ENCODE data around the gene SALL2.

Gene SALL2

DNA sequence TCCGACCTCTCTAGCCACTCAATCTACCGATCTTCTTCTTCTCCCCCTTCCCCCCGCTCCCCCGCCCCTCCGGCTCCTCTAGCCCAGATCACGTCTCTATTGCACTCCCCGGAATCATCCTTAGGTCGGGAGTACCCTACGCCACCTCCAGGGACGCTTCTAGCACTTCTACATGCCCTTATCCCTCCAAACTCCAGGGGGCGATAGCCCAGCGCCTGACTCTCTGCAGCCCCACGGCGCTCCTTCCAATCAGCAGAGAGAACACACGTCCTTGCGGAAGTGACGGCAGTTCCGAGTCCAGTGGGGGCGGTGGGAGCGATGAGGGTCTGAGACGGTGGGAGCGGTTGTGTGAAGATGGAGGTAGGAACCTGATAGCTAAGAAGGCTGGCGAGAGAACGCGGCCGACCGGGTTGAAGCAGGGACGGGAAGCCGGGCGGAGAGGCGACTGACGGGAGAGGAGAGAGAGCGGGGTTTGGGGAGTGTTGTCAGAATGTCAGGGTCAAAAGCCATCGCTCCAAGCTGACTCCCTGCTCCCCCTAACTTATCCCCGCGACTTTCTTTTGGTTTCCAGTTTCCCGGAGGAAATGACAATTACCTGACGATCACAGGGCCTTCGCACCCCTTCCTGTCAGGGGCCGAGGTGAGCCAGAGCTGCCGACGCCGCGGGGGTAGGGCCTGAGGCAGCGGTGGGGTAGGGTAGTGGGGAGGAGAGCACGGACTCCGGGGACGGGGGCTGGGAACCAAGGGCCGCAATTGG lies 49.0 kb downstream of the SALL2 start, which contains the start of the genes RAB2B and TOX4 (continued):
- TF ChIP-seq ZNF114 (tag by site-specific recombination; IDR thresholded peaks at IDR 0.05) (no peak), ZNF239 (tag by site-specific recombination; IDR thresholded peaks at IDR 0.05) (no peak), ZBTB20 (tag by site-specific recombination; IDR thresholded peaks at IDR 0.05) (peak; percentile 18; the same call in 1 of the 2 replicates), ZNF561 (tag by site-specific recombination; IDR thresholded peaks at IDR 0.05; ENCODE audit: borderline replicate concordance) (no peak), ZNF394 (tag by site-specific recombination; IDR thresholded peaks at IDR 0.05; ENCODE audit: borderline replicate concordance) (peak; percentile 79; the same call in 1 of the 2 replicates), SP3 (tag by site-specific recombination; IDR thresholded peaks at IDR 0.05) (peak; percentile 75), ZNF623 (tag by site-specific recombination; IDR thresholded peaks at IDR 0.05) (no peak; the same call in 1 of the 2 replicates), ZNF776 (tag by site-specific recombination; IDR thresholded peaks at IDR 0.05; ENCODE audit: borderline replicate concordance) (no peak), SP7 (tag by site-specific recombination; IDR thresholded peaks at IDR 0.05) (peak; percentile 74), ZNF214 (tag by site-specific recombination; IDR thresholded peaks at IDR 0.05; ENCODE audit: borderline replicate concordance) (no peak), ZNF664 (tag by site-specific recombination; IDR thresholded peaks at IDR 0.05) (no peak), ZNF544 (tag by site-specific recombination; IDR thresholded peaks at IDR 0.05) (no peak), GLIS2 (tag by site-specific recombination; IDR thresholded peaks at IDR 0.05) (peak; percentile 83), ZNF670 (tag by site-specific recombination; IDR thresholded peaks at IDR 0.05; ENCODE audit: low read depth) (no peak), ZNF610 (tag by site-specific recombination; IDR thresholded peaks at IDR 0.05; ENCODE audit: borderline replicate concordance) (0 out of 2 replicates have a peak, but pooled peaks have one; percentile 53), ZNF558 (tag by site-specific recombination; IDR thresholded peaks at IDR 0.05) (no peak; the same call in 1 of the 2 replicates), ZNF221 (tag by site-specific recombination; IDR thresholded peaks at IDR 0.05; ENCODE audit: borderline replicate concordance) (no peak), ZNF324 (tag by site-specific recombination; IDR thresholded peaks at IDR 0.05) (no peak), HOXC10 (CRISPR knock-in tag; IDR thresholded peaks at IDR 0.05) (no peak), ZNF140 (tag by site-specific recombination; IDR thresholded peaks at IDR 0.05) (no peak), ZNF391 (tag by site-specific recombination; IDR thresholded peaks at IDR 0.05; ENCODE audit: borderline replicate concordance, low read depth) (peak; percentile 87), ZNF335 (tag by site-specific recombination; conservative IDR thresholded peaks at IDR 0.05) (peak; percentile 53; the same call in 1 of the 2 replicates), ZNF600 (tag by site-specific recombination; IDR thresholded peaks at IDR 0.05) (no peak), YY1 (tag by site-specific recombination; IDR thresholded peaks at IDR 0.05) (no peak; the same call in 1 of the 2 replicates), PRDM1 (tag by site-specific recombination; IDR thresholded peaks at IDR 0.05) (no peak)
- TF ChIP-seq, protein P1, sequence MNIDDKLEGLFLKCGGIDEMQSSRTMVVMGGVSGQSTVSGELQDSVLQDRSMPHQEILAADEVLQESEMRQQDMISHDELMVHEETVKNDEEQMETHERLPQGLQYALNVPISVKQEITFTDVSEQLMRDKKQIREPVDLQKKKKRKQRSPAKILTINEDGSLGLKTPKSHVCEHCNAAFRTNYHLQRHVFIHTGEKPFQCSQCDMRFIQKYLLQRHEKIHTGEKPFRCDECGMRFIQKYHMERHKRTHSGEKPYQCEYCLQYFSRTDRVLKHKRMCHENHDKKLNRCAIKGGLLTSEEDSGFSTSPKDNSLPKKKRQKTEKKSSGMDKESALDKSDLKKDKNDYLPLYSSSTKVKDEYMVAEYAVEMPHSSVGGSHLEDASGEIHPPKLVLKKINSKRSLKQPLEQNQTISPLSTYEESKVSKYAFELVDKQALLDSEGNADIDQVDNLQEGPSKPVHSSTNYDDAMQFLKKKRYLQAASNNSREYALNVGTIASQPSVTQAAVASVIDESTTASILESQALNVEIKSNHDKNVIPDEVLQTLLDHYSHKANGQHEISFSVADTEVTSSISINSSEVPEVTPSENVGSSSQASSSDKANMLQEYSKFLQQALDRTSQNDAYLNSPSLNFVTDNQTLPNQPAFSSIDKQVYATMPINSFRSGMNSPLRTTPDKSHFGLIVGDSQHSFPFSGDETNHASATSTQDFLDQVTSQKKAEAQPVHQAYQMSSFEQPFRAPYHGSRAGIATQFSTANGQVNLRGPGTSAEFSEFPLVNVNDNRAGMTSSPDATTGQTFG (tag by site-specific recombination; IDR thresholded peaks at IDR 0.05; ENCODE audit: borderline replicate concordance): no peak
- TF ChIP-seq, protein P2, sequence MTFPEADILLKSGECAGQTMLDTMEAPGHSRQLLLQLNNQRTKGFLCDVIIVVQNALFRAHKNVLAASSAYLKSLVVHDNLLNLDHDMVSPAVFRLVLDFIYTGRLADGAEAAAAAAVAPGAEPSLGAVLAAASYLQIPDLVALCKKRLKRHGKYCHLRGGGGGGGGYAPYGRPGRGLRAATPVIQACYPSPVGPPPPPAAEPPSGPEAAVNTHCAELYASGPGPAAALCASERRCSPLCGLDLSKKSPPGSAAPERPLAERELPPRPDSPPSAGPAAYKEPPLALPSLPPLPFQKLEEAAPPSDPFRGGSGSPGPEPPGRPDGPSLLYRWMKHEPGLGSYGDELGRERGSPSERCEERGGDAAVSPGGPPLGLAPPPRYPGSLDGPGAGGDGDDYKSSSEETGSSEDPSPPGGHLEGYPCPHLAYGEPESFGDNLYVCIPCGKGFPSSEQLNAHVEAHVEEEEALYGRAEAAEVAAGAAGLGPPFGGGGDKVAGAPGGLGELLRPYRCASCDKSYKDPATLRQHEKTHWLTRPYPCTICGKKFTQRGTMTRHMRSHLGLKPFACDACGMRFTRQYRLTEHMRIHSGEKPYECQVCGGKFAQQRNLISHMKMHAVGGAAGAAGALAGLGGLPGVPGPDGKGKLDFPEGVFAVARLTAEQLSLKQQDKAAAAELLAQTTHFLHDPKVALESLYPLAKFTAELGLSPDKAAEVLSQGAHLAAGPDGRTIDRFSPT (tag by site-specific recombination; IDR thresholded peaks at IDR 0.05): no peak
- TF ChIP-seq, protein P3, sequence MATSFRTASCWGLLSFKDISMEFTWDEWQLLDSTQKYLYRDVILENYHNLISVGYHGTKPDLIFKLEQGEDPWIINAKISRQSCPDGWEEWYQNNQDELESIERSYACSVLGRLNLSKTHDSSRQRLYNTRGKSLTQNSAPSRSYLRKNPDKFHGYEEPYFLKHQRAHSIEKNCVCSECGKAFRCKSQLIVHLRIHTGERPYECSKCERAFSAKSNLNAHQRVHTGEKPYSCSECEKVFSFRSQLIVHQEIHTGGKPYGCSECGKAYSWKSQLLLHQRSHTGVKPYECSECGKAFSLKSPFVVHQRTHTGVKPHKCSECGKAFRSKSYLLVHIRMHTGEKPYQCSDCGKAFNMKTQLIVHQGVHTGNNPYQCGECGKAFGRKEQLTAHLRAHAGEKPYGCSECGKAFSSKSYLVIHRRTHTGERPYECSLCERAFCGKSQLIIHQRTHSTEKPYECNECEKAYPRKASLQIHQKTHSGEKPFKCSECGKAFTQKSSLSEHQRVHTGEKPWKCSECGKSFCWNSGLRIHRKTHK (tag by site-specific recombination; IDR thresholded peaks at IDR 0.05): no peak
- TF ChIP-seq, protein P4, sequence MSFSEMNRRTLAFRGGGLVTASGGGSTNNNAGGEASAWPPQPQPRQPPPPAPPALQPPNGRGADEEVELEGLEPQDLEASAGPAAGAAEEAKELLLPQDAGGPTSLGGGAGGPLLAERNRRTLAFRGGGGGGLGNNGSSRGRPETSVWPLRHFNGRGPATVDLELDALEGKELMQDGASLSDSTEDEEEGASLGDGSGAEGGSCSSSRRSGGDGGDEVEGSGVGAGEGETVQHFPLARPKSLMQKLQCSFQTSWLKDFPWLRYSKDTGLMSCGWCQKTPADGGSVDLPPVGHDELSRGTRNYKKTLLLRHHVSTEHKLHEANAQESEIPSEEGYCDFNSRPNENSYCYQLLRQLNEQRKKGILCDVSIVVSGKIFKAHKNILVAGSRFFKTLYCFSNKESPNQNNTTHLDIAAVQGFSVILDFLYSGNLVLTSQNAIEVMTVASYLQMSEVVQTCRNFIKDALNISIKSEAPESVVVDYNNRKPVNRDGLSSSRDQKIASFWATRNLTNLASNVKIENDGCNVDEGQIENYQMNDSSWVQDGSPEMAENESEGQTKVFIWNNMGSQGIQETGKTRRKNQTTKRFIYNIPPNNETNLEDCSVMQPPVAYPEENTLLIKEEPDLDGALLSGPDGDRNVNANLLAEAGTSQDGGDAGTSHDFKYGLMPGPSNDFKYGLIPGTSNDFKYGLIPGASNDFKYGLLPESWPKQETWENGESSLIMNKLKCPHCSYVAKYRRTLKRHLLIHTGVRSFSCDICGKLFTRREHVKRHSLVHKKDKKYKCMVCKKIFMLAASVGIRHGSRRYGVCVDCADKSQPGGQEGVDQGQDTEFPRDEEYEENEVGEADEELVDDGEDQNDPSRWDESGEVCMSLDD (tag by site-specific recombination; IDR thresholded peaks at IDR 0.05): peak; percentile 6; the same call in 1 of the 2 replicates
- TF ChIP-seq, protein P5, sequence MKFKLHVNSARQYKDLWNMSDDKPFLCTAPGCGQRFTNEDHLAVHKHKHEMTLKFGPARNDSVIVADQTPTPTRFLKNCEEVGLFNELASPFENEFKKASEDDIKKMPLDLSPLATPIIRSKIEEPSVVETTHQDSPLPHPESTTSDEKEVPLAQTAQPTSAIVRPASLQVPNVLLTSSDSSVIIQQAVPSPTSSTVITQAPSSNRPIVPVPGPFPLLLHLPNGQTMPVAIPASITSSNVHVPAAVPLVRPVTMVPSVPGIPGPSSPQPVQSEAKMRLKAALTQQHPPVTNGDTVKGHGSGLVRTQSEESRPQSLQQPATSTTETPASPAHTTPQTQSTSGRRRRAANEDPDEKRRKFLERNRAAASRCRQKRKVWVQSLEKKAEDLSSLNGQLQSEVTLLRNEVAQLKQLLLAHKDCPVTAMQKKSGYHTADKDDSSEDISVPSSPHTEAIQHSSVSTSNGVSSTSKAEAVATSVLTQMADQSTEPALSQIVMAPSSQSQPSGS (tag by site-specific recombination; IDR thresholded peaks at IDR 0.05; ENCODE audit: low read depth): peak; percentile 67
